Neural cell (in vitro differentiated cells): ENCODE measurements around the gene AGTPBP1.

ENCODE experiments used
- EP300 ChIP-seq: fragments of 450-650 bp; conservative IDR thresholded peaks from 2 replicates; pipeline ENCODE4 v1.6.1; 2014; ENCODE audit warnings: antibody characterized with exemption, mild to moderate bottlenecking, moderate library complexity; ENCODE audit not compliant: poor library complexity, severe bottlenecking
- EZH2 ChIP-seq: fragments of 200-600, 300-800 bp; shearing (Covaris generic), sonication (generic); IDR thresholded peaks from 2 replicates; pipeline ENCODE4 v1.6.1; 2014; ENCODE audit warnings: antibody characterized with exemption, low read length, borderline replicate concordance, mild to moderate bottlenecking; ENCODE audit not compliant: insufficient read depth, poor library complexity, severe bottlenecking
- POLR2AphosphoS5 ChIP-seq: IDR thresholded peaks from 2 replicates; pipeline ENCODE4 v1.6.1; 2012
- RAD21 ChIP-seq: fragments of 450-650 bp; conservative IDR thresholded peaks from 2 replicates; pipeline ENCODE4 v1.6.1; 2014; ENCODE audit warnings: antibody characterized with exemption, mild to moderate bottlenecking, moderate library complexity
- SMC3 ChIP-seq: fragments of 450-650 bp; conservative IDR thresholded peaks from 2 replicates; pipeline ENCODE4 v1.6.1; 2014; ENCODE audit warnings: antibody characterized with exemption, mild to moderate bottlenecking, moderate library complexity; ENCODE audit not compliant: poor library complexity
- TAF1 ChIP-seq: IDR thresholded peaks from 2 replicates; pipeline ENCODE4 v1.6.1; 2012; ENCODE audit warnings: low read depth
- TF ChIP-seq, protein P1 (sequence below): fragments of 450-650 bp; IDR thresholded peaks from 2 replicates; pipeline ENCODE4 v1.5.1; 2014; ENCODE audit warnings: antibody characterized with exemption, mild to moderate bottlenecking, moderate library complexity; ENCODE audit not compliant: poor library complexity, severe bottlenecking
- TF ChIP-seq, protein P2 (sequence below): IDR thresholded peaks from 2 replicates; pipeline ENCODE4 v1.6.1; 2012; ENCODE audit warnings: borderline replicate concordance

DNA sequence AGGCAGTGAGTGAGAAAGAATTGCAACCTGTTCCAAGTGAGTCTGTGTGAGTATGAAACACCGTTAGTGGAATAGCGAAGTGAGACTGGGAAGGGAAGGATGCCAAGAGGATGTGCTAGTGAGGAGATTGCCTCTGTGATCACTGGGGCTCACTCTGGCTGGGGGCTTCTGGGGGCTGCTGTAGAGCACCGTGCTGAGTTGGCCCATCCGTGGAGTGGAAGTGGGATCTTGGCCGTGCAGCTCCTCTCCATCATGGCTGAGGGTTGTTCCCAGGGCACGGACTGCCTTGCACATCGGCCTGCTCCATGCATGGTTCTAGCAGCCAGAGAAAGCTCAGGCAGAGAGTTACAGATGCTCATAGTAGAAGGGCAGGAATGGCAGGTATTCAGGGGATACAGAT, 236.1 kb downstream of the AGTPBP1 start:
- TF ChIP-seq, protein P1, sequence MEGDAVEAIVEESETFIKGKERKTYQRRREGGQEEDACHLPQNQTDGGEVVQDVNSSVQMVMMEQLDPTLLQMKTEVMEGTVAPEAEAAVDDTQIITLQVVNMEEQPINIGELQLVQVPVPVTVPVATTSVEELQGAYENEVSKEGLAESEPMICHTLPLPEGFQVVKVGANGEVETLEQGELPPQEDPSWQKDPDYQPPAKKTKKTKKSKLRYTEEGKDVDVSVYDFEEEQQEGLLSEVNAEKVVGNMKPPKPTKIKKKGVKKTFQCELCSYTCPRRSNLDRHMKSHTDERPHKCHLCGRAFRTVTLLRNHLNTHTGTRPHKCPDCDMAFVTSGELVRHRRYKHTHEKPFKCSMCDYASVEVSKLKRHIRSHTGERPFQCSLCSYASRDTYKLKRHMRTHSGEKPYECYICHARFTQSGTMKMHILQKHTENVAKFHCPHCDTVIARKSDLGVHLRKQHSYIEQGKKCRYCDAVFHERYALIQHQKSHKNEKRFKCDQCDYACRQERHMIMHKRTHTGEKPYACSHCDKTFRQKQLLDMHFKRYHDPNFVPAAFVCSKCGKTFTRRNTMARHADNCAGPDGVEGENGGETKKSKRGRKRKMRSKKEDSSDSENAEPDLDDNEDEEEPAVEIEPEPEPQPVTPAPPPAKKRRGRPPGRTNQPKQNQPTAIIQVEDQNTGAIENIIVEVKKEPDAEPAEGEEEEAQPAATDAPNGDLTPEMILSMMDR: no peak
- TF ChIP-seq EZH2: no peak
- TF ChIP-seq POLR2AphosphoS5: no peak
- TF ChIP-seq, protein P2, sequence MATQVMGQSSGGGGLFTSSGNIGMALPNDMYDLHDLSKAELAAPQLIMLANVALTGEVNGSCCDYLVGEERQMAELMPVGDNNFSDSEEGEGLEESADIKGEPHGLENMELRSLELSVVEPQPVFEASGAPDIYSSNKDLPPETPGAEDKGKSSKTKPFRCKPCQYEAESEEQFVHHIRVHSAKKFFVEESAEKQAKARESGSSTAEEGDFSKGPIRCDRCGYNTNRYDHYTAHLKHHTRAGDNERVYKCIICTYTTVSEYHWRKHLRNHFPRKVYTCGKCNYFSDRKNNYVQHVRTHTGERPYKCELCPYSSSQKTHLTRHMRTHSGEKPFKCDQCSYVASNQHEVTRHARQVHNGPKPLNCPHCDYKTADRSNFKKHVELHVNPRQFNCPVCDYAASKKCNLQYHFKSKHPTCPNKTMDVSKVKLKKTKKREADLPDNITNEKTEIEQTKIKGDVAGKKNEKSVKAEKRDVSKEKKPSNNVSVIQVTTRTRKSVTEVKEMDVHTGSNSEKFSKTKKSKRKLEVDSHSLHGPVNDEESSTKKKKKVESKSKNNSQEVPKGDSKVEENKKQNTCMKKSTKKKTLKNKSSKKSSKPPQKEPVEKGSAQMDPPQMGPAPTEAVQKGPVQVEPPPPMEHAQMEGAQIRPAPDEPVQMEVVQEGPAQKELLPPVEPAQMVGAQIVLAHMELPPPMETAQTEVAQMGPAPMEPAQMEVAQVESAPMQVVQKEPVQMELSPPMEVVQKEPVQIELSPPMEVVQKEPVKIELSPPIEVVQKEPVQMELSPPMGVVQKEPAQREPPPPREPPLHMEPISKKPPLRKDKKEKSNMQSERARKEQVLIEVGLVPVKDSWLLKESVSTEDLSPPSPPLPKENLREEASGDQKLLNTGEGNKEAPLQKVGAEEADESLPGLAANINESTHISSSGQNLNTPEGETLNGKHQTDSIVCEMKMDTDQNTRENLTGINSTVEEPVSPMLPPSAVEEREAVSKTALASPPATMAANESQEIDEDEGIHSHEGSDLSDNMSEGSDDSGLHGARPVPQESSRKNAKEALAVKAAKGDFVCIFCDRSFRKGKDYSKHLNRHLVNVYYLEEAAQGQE: no peak
- no peak for TF ChIP-seq SMC3
- TF ChIP-seq TAF1: no peak
- TF ChIP-seq EP300: no peak
- no peak for TF ChIP-seq RAD21
